Measurements from ENCODE around the gene GPR62. TPM values are rescaled to one million over a fixed set of nuclear protein-coding genes. Genes with fewer than 3 reads are reported as not detected.
"Not testable (repeated sequence)": the region's sequence is repeated elsewhere in the genome, so short reads cannot be mapped to it uniquely, and the experiment has no call there.

Gene GPR62
- polyA plus RNA-seq, 1 donor = 0.89 TPM

GRCh38 chr3:51970606-51971300, 15.6 kb downstream of the GPR62 start:
- DNase-seq (ENCODE audit: low read depth) = no peak

GRCh38 chr3:51971350-51971749, 16.2 kb downstream of the GPR62 start:
- no peak for DNase-seq (ENCODE audit: low read depth)

GRCh38 chr3:51974277-51974962, 19.2 kb downstream of the GPR62 start:
- no peak for DNase-seq (ENCODE audit: low read depth)

GRCh38 chr3:51974963-51975851, 20.0 kb downstream of the GPR62 start, which contains the start of gene ABHD14A:
ABHD14A (plus strand) TSS chr3:51975064; CDS start chr3:51975136, 72 bp downstream.
- DNase-seq (ENCODE audit: low read depth) = no peak

GRCh38 chr3:51975852-51976549, 20.8 kb downstream of the GPR62 start:
- DNase-seq (ENCODE audit: low read depth) = no peak

- no peak for DNase-seq (ENCODE audit: low read depth)
Measured at GRCh38 chr3:51977446-51978142, 22.4 kb downstream of the GPR62 start.

GRCh38 chr3:51978143-51978502, 22.9 kb downstream of the GPR62 start:
- DNase-seq (ENCODE audit: low read depth) = no peak

GRCh38 chr3:51980253-51980652, 25.1 kb downstream of the GPR62 start:
- no peak for DNase-seq (ENCODE audit: low read depth)

GRCh38 chr3:51982352-51982837, 27.2 kb downstream of the GPR62 start:
- no peak for DNase-seq (ENCODE audit: low read depth)

- no peak for DNase-seq (ENCODE audit: low read depth)
Measured at GRCh38 chr3:51982838-51983577, 27.8 kb downstream of the GPR62 start, which contains the start of gene ACY1. ACY1 (plus strand) TSS chr3:51983535; CDS start chr3:51984065, 530 bp downstream.

- DNase-seq (ENCODE audit: low read depth) = no peak
Measured at GRCh38 chr3:51983578-51984268, 28.5 kb downstream of the GPR62 start.

GRCh38 chr3:51984269-51984647, 29.1 kb downstream of the GPR62 start:
- no peak for DNase-seq (ENCODE audit: low read depth)

- no peak for DNase-seq (ENCODE audit: low read depth)
Measured at GRCh38 chr3:51985063-51985462, 29.9 kb downstream of the GPR62 start.

- no peak for DNase-seq (ENCODE audit: low read depth)
Measured at GRCh38 chr3:51986010-51986947, 31.1 kb downstream of the GPR62 start.

GRCh38 chr3:51987568-51987967, 32.4 kb downstream of the GPR62 start:
- no peak for DNase-seq (ENCODE audit: low read depth)

GRCh38 chr3:51988286-51989146, 33.3 kb downstream of the GPR62 start:
- DNase-seq (ENCODE audit: low read depth) = no peak

GRCh38 chr3:51990501-51990971, 35.4 kb downstream of the GPR62 start:
- not testable (repeated sequence) for DNase-seq (ENCODE audit: low read depth)
